Right atrium auricular region (tissue), 2 donors: ENCODE measurements around the gene FAM222B. TPM values are rescaled to one million over a fixed set of nuclear protein-coding genes. Genes with fewer than 3 reads are reported as not detected.

Source experiments
- DNase-seq: peaks from one replicate; pipeline ENCODE4 v3.0.0-alpha.2; 2019; ENCODE audit warnings: low spot score
- H3K27ac ChIP-seq, 2 donors: fragments of 200-600 bp; sonication (generic); 1 replicate in 1 of 2; 2 replicates in 1 of 2; pipeline ENCODE4 v1.5.1; 2016 to 2019
- H3K27me3 ChIP-seq, 2 donors: fragments of 200-600 bp; sonication (generic); one replicate each; pipeline versions ENCODE4 v1.5.1 to v1.6.0; 2017 to 2019
- H3K36me3 ChIP-seq: fragments of 200-600 bp; sonication (generic); one replicate; pipeline ENCODE4 v1.5.1; 2016
- H3K4me1 ChIP-seq, 2 donors: fragments of 200-600 bp; sonication (generic); one replicate each; pipeline versions ENCODE4 v1.5.1 to v1.6.0; 2017 to 2019
- H3K4me3 ChIP-seq, 2 donors: fragments of 200-600 bp; sonication (generic); 1 replicate in 1 of 2; 2 replicates in 1 of 2; pipeline ENCODE4 v1.5.1; 2017 to 2019; ENCODE audit warnings: mild to moderate bottlenecking in 1 of 2, moderate library complexity in 1 of 2
- H3K9me3 ChIP-seq, 2 donors: fragments of 200-600 bp; sonication (generic); one replicate each; pipeline ENCODE4 v1.5.1; 2019
- total RNA-seq, 2 donors: library from RNA; depleted of rRNA; stranded (reverse); fragments of >200 nt; gene quantifications; one replicate each; pipeline ENCODE4 v1.1.0, GENCODE V29; 2016
- TF ChIP-seq, protein P1 (sequence below), 2 donors: fragments of 200-600 bp; sonication (generic); IDR thresholded peaks; one replicate each; pipeline ENCODE4 v1.5.1; 2019; ENCODE audit warnings: antibody characterized with exemption in 2 of 2

The FAM222B gene
- total RNA-seq, 2 donors from 2014 or later: 26.5 to 30.0 TPM

DNA sequence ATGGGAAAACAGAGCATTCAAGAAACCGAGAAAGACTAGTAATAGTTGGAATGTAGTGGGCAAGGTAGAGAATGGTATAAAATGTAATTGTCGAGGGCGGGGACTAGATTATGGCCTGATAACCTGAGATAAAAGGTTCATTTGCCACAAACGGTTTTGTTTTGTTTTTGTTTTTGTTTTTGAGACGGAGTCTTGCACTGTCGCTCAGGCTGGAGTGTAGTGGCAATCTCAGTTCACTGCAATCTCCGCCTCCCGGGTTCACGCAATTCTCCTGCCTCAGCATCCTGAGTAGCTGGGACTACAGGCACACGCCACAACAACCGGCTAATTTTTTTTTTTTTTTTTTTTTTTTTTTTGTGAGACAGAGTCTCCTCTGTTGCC is 112.7 kb downstream of the FAM222B start:
- Histone ChIP-seq H3K4me3 (no peak overlapping the region), H3K9me3 (no peaks in the 10 kb centered on the region), H3K27me3 (no peaks in the 10 kb centered on the region), H3K27ac (no peak overlapping the region), H3K36me3 (peaks cover under 1% of the 10 kb centered on the region), H3K4me1 (peaks cover 0 to 28% of the 10 kb centered on the region in 2 donors)
- DNase-seq: no peak
- TF ChIP-seq, protein P1, sequence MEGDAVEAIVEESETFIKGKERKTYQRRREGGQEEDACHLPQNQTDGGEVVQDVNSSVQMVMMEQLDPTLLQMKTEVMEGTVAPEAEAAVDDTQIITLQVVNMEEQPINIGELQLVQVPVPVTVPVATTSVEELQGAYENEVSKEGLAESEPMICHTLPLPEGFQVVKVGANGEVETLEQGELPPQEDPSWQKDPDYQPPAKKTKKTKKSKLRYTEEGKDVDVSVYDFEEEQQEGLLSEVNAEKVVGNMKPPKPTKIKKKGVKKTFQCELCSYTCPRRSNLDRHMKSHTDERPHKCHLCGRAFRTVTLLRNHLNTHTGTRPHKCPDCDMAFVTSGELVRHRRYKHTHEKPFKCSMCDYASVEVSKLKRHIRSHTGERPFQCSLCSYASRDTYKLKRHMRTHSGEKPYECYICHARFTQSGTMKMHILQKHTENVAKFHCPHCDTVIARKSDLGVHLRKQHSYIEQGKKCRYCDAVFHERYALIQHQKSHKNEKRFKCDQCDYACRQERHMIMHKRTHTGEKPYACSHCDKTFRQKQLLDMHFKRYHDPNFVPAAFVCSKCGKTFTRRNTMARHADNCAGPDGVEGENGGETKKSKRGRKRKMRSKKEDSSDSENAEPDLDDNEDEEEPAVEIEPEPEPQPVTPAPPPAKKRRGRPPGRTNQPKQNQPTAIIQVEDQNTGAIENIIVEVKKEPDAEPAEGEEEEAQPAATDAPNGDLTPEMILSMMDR (IDR thresholded peaks at IDR 0.05): no peak

DNA sequence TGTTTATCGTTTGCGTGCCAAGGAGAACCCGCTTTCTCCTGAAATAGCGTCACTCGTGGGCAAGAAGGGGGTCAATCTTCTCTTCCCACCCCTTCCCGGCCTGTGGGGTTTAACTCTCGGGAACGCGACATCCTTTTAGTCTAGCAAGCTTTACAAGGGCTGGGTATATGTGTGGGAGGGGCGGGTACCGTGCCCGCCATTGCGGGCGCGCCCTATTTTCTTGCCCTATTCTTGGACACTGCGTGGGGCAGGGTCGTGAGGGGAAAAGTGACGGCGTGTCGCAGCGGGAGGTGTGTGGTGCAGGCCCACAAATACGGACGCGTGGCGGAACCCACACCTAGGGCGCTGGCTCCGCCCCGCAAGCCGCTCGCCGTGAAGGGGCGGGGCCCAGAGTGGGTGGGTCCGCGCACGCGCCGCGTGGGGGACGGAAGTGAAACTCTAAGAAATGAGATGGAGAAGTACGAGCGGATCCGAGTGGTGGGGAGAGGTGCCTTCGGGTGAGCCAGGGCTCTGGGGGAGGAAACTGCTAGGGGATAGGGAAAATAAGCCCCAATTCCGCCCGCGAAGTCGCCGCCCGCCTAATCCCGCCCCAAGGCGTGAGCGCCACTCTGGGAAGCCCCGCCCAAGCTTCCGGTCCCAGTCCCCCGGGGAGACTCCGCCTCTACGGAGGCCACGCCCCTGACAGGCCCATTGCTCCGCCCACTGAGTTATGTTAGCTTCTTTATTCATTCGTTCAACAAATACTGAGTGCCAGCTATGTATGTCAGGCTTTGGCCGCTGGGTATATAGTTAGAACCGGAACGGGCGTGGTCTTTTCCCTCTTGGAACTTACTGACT is 114.0 kb downstream of the FAM222B start, which contains the start of gene NEK8:
TSS of gene NEK8 (plus strand) at position 425 of the 837 bp plus-strand sequence. CDS start at position 451, 26 bp downstream.
- peak within 1 kb of the TSS; percentile 75 to 82 for H3K4me3 ChIP-seq
- H3K9me3 ChIP-seq: no peaks in the 10 kb centered on the region
- TF ChIP-seq, protein P1 (IDR thresholded peaks at IDR 0.05): no peak
- H3K36me3 ChIP-seq: peaks cover 12% of the 10 kb centered on the region
- H3K4me1 ChIP-seq: peaks cover 0 to 28% of the 10 kb centered on the region in 2 donors
- peak within 1 kb of the TSS; percentile 97 for H3K27ac ChIP-seq
- DNase-seq: peak; percentile 97
- no peaks in the 10 kb centered on the region for H3K27me3 ChIP-seq

DNA sequence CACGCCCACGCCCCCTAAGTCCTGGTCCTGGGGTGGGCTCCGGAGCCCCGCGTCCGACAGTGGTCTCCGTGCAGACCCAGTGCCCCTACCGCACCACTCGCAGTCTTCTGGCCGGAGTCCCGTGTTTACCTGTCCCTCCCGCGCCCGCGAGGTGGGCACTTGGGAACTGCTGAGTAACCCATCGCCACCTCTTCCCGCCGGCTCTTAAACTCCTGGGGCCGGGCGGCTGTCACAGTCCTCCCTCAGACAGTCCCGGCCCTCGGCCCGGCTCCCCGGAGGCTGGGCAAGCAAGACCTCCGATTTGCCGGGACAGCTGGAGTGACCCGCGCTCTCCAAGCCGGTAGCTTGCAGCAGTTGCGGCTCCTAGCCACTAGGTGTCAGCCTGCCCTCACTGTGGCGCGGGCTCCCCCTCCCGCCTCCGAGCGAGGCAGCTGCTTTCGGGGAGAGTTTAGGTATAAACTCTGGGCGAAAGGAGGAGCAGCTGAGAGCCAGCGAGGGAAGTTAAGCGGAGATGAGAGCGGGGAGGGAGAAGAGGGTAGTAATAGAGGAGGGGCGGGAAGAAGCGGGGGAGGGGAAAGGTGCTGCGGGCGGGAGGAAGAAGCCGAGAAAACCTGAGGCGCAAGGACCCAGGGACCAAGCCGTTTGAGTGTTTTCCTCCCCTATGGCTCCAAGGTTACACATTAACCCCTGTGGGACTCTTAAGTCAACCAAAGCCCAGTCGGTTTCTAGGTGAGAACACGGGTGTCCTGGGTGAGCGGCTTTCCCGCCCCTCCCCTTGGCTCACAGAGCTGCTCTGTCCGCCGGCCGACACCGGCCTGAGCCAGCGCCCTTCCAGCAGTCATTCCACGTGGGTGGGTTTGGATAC is 115.7 kb downstream of the FAM222B start:
- peaks cover 0 to 34% of the 10 kb centered on the region in 2 donors for H3K4me1 ChIP-seq

DNA sequence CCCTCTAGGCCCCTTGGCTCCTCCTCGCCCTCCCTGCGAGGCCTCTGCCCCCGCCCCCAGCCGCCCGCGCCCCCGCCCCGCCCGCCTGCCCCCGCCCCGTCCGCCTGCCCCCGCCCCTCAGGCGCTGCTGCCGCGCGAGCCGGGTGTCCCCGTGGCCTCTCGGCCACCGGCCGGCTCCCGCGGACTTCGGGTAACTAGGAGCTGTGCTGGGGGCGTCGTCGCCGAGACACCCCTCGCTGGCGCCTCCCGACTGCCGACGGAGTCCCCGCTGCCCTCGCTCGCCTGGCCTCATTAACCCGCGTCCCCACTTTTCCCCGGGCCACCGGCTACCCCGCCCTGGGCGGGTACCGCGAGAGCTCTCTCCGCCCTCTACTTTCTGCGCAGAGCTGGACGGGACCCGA is 116.4 kb downstream of the FAM222B start, which contains the start of gene TLCD1:
TSS of gene TLCD1 (minus strand) at position 8 of the 401 bp plus-strand sequence. CDS start 136 bp downstream, outside the sequence.
- Histone ChIP-seq H3K36me3 (peaks cover 35% of the 10 kb centered on the region), H3K4me1 (peaks cover 0 to 41% of the 10 kb centered on the region in 2 donors), H3K9me3 (no peaks in the 10 kb centered on the region), H3K4me3 (peak within 1 kb of the TSS; percentile 75 to 82), H3K27me3 (no peaks in the 10 kb centered on the region), H3K27ac (peak within 1 kb of the TSS; percentile 97)
- DNase-seq: peak; percentile 72
- TF ChIP-seq, protein P1 (IDR thresholded peaks at IDR 0.05): no peak

More for the DNA sequence above, 115.7 kb downstream of the FAM222B start:
- Histone ChIP-seq H3K4me3 (peak overlapping the region; percentile 75 to 82), H3K27me3 (no peaks in the 10 kb centered on the region), H3K9me3 (no peaks in the 10 kb centered on the region), H3K27ac (peak overlapping the region; percentile 97), H3K36me3 (peaks cover 29% of the 10 kb centered on the region)
- peak; percentile 90 for DNase-seq
- TF ChIP-seq, protein P1 (IDR thresholded peaks at IDR 0.05): peak; percentile 99 to 100

DNA sequence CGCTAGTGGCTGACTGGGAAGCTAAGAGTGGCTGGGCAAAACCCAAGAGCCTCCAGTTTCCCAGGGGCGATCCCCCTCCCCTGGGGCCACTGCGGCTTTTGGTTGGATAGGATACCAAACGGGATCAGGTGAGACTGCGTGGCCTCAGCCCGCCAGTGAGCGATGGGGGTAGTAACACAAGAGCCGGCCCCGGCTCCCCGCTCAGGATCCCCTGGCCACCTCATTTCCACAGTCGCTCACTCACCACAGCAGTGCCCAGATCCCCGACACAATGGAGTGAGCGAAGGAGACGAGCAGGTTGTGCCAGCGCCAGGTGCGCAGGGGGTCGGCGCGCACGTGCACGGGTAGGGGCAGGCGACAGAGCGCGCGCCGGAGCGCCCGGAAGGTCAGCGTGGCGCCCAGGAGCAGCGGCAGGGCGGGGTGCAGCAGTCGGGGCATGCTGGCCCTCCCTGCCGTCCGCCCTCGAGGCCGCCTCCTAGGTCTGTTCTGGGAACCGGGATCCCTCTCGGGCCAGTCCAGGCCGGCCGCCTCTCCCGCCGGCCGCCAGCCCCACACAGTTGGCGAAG is 116.8 kb downstream of the FAM222B start:
- TF ChIP-seq, protein P1 (IDR thresholded peaks at IDR 0.05): no peak
- H3K27ac ChIP-seq: peak overlapping the region; percentile 68 to 97
- DNase-seq: no peak
- H3K4me3 ChIP-seq: peak overlapping the region; percentile 75 to 82
- peaks cover 0 to 45% of the 10 kb centered on the region in 2 donors for H3K4me1 ChIP-seq
- H3K27me3 ChIP-seq: no peaks in the 10 kb centered on the region
- peaks cover 40% of the 10 kb centered on the region for H3K36me3 ChIP-seq
- no peaks in the 10 kb centered on the region for H3K9me3 ChIP-seq
